ENCODE measurements around the gene TIFAB.

DNA sequence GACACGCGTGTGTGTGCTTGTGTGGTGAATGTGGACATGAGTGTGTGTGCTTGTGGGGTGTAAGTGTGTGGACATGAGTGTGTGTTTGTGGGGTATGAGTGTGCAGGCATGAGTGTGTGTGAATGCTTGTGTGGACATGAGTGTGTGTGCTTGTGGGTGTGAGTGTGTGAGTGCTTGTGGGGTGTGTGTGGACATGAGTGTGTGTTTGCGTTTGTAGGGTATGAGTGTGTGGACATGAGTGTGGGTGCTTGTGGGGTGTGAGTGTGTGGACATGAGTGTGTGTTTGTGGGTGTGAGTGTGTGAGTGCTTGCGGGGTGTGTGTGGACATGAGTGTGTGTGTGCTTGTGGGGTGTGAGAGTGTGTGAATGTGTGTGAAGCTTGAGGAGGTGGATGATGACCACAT is 29.8 kb upstream of the TIFAB start:
- no peak for TF ChIP-seq POLR2A (IDR thresholded peaks at IDR 0.05; ENCODE audit: low read length)
- no peak for TF ChIP-seq GATA1 (IDR thresholded peaks at IDR 0.05; ENCODE audit: low read depth, low read length)
